Right renal cortex interstitium (tissue), 3 donors: ENCODE data around the gene GMPPA. TPM values are rescaled to one million over a fixed set of nuclear protein-coding genes. Genes with fewer than 3 reads are reported as not detected.

Experiments used
- DNase-seq, 3 donors: peaks; one replicate each; pipeline ENCODE4 v3.0.0-alpha.2; 2013; ENCODE audit warnings: low read depth in 3 of 3, low spot score in 2 of 3
- polyA plus RNA-seq, 3 donors: library from polyadenylated mRNA; unstranded; fragments of 120-200 nt; gene quantifications; one replicate each; pipeline ENCODE4 v1.2.1, GENCODE V29; 2013; ENCODE audit not compliant: insufficient read length in 3 of 3

The GMPPA gene
- polyA plus RNA-seq, 3 donors, result 32.0 to 37.8 (median 32.6) TPM

DNA sequence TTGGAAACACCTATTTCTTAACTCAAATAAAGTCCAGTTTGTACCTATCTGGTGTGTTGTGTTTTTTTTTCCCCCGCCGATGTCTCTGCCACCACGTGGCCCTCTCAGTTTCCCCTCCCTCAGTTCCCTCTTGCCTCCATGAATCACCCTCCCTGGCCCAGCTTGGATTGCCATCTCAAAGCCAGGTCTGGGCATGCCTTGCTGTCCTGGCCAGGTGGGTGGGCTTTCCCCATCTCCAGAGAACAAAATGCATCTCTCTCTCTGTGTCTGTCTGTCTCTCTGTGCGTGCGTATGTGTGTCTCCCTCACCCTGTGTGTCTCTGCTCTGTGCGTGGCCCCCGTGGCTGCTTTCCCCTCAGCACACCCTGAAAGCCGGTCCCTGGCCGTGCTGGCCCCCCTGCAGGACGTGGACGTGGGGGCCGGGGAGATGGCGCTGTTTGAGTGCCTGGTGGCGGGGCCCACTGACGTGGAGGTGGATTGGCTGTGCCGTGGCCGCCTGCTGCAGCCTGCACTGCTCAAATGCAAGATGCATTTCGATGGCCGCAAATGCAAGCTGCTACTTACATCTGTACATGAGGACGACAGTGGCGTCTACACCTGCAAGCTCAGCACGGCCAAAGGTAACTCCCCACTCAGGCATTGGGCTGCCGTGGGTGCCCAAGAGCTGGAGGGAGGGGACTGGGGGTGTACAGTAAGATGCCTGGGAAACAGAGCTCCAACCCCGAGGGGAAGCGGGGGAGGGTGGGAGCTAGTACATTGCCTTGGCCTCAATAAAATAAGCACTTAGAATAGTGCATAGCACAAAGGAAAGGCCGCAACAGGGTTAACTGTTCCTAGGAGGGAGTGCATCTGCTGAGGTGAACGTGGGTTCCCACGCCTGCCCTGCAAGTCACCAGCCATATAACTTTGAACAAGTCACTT lies 31.6 kb upstream of the GMPPA start:
- no peak for DNase-seq

DNA sequence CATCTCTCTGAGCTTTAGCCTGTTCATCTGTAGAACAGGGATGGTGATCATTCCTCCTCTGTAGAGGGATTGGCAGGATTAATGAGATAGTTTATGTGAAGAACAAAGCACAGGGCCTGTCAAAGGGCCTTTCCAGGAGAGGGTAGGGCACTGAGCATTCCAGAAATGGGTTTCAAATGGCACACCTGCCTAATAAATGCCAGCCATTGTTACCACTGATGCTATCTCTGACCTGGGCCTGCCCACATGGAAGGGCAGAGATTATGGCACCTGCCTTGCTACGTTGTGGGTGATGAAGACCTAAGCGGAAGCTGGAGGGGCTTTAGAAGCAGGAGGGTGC lies 31.0 kb upstream of the GMPPA start:
- no peak for DNase-seq

DNA sequence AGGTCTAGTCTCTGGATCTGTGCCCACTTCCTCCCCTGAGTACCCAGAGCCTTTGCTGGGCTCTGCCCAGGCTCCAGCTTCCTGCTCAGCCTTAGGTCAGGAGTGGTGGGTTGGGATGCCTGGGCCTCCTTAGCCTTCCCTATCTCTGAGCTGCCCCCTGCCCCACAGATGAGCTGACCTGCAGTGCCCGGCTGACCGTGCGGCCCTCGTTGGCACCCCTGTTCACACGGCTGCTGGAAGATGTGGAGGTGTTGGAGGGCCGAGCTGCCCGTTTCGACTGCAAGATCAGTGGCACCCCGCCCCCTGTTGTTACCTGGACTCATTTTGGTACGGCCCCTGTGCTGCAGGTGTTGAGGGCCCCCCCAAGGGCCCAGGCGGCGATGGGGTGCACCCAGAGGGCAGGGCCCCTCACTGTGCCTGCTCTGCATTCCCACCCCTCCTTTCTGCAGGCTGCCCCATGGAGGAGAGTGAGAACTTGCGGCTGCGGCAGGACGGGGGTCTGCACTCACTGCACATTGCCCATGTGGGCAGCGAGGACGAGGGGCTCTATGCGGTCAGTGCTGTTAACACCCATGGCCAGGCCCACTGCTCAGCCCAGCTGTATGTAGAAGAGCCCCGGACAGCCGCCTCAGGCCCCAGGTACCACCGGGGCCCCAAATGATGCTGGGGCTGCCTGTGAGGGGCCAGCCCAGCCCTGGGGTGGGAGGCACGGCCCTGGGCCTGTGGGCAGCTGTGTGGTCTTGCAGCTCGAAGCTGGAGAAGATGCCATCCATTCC lies 30.1 kb upstream of the GMPPA start:
- no peak for DNase-seq

GRCh38 chr2:219469186-219469724 lies 29.4 kb upstream of the GMPPA start:
- no peak for DNase-seq

- no peak for DNase-seq
Measured at GRCh38 chr2:219470429-219470828, 28.3 kb upstream of the GMPPA start.

GRCh38 chr2:219471476-219472371 lies 27.0 kb upstream of the GMPPA start:
- DNase-seq, result no peak

GRCh38 chr2:219472629-219473187 lies 26.0 kb upstream of the GMPPA start:
- no peak for DNase-seq

- no peak for DNase-seq
Measured at GRCh38 chr2:219473511-219473910, 25.2 kb upstream of the GMPPA start.

DNA sequence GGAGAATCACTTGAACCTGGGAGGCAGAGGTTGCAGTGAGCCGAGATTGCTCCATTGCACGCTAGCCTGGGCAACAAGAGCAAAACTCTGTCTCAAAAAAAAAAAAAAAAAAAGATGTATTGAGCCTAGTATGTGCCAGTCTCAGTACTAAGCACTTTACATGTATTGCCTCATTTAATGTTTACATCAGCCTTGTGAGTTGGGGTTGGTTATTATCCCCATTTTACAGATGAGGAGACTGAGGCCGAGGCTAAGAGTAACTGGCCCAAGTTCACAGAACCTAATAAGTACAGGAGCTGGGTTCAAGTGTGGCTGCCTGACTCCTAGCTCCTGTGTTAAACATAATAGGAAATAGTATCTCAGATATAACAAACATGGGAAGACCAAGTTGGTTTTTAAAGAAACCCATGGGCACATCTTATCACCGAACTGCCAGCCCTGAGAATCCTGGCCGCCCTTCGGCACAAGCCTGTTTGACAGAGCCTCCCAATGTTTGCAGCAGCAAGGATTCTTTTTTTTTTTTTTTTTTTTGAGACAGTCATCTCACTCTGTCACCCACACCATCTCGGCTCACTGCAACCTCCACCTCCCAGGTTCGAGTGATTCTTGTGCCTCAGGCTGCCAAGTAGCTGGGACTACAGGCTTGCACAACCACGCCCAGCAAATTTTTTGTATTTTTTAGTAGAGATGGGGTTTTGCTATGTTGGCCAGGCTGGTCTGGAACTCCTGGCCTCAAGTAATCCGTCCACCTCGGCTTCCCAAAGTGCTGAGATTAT lies 24.2 kb upstream of the GMPPA start:
- no peak for DNase-seq

GRCh38 chr2:219475278-219475677 lies 23.4 kb upstream of the GMPPA start:
- DNase-seq, result no peak

GRCh38 chr2:219475697-219476651 lies 22.7 kb upstream of the GMPPA start:
- peak in 1 of 3 donors; percentile 52 for DNase-seq

- DNase-seq, result peak in 1 of 3 donors; percentile 36
Measured at GRCh38 chr2:219476652-219477151, 22.0 kb upstream of the GMPPA start.

GRCh38 chr2:219477179-219477578 lies 21.5 kb upstream of the GMPPA start:
- DNase-seq, result no peak

DNA sequence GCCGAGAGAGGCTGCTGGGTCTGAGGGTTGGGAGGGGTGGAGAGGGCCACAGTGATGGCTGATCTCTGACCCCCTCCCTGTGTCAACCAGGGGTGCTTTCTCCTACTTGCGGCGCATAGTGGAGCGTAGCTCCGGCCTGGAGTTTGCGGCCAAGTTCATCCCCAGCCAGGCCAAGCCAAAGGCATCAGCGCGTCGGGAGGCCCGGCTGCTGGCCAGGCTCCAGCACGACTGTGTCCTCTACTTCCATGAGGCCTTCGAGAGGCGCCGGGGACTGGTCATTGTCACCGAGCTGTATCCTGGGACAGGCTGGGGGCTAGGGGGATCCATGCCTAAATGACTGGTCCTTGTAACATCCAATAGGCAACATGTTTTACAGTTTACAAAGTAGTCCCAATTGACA lies 20.9 kb upstream of the GMPPA start:
- no peak for DNase-seq

DNA sequence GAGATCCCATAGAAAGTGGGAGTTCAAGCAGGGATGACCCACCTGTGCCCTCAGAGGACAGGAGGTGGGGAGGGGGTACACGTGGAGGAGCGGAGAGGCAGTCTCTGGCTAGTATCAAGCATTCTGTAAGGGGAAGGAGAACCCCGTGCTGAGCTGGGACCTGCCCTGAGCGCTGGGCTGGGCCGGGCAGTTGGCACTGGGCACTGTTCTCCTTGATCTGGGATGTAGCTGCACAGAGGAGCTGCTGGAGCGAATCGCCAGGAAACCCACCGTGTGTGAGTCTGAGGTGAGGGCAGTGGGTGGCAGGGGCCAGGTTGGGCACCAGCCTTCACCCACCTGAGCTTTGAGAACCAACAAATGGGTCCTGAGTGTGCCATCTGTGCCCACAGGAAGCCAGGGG lies 19.8 kb upstream of the GMPPA start:
- no peak for DNase-seq

GRCh38 chr2:219480004-219480403 lies 18.7 kb upstream of the GMPPA start:
- DNase-seq, result no peak

DNA sequence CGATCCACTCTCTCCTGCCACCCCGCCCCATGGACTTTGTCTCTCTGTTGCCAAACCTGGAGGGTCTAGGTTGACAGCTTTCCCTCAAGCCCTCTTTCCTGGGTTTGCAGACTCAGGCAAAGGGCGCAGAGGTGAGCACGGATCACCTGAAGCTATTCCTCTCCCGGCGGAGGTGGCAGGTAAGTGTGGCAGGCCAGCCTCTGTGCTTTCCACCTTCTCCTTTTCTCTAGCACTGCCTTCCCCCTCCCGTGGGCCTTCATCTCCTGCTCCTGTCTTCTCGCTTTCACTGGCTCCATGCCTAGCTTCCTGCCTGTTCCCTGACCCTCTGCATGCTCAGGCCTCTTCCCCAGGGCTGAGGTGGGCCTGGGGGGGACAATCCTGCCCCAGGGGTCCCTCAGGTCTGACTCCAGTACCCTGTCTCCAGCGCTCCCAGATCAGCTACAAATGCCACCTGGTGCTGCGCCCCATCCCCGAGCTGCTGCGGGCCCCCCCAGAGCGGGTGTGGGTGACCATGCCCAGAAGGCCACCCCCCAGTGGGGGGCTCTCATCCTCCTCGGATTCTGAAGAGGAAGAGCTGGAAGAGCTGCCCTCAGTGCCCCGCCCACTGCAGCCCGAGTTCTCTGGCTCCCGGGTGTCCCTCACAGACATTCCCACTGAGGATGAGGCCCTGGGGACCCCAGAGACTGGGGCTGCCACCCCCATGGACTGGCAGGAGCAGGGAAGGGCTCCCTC lies 15.9 kb upstream of the GMPPA start:
- no peak for DNase-seq
